HUES48 (cell line): Measurements from ENCODE around the gene NECAP2.
"Not testable (repeated sequence)": the region's sequence is repeated elsewhere in the genome, so short reads cannot be mapped to it uniquely, and the experiment has no call there.

Source experiments
- H3K27ac ChIP-seq: one replicate; pipeline ENCODE4 v1.7.0; 2013; ENCODE audit warnings: low read depth, low read length, inconsistent platforms
- H3K27me3 ChIP-seq: 2 replicates; pipeline ENCODE4 v1.6.1; 2013; ENCODE audit warnings: mild to moderate bottlenecking, low read length; ENCODE audit not compliant: control insufficient read depth, insufficient read depth
- H3K36me3 ChIP-seq: 2 replicates; pipeline ENCODE4 v1.6.1; 2013; ENCODE audit warnings: low read length; ENCODE audit not compliant: control insufficient read depth, insufficient read depth
- H3K4me1 ChIP-seq: 2 replicates; pipeline ENCODE4 v1.6.1; 2013; ENCODE audit warnings: mild to moderate bottlenecking, low read length; ENCODE audit not compliant: control insufficient read depth, insufficient read depth
- H3K4me3 ChIP-seq: 2 replicates; pipeline ENCODE4 v1.5.1; 2013; ENCODE audit warnings: mild to moderate bottlenecking, low read depth, low read length
- H3K9ac ChIP-seq: 2 replicates; pipeline ENCODE4 v1.6.1; 2013; ENCODE audit warnings: mild to moderate bottlenecking, low read depth, low read length, moderate library complexity
- H3K9me3 ChIP-seq: 2 replicates; pipeline ENCODE4 v1.6.1; 2013; ENCODE audit warnings: low read length; ENCODE audit not compliant: control insufficient read depth, insufficient read depth

Gene NECAP2

DNA sequence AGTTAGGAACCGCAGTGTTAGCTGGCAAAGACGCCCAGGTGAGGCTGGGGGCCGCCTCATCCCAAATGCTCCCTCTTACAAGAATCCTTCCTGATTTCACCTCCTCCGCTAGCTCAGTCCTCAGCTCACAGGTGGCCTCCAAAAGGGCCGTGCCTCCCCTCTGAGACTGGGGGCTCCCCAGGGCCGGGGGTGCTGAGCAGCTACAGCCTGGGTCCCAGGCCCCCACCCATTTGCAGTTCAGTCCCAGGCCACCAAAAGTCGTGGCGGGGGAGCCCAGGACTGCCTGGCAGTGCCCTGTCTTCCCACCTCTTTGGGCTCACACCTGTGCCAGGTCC, 43.9 kb downstream of the NECAP2 start:
- Histone ChIP-seq H3K27me3 (no peaks in the 10 kb centered on the region), H3K4me1 (no peaks in the 10 kb centered on the region), H3K27ac (no peak overlapping the region), H3K4me3 (no peak overlapping the region), H3K9ac (no peak overlapping the region), H3K9me3 (no peaks in the 10 kb centered on the region), H3K36me3 (peaks cover 49% of the 10 kb centered on the region)

DNA sequence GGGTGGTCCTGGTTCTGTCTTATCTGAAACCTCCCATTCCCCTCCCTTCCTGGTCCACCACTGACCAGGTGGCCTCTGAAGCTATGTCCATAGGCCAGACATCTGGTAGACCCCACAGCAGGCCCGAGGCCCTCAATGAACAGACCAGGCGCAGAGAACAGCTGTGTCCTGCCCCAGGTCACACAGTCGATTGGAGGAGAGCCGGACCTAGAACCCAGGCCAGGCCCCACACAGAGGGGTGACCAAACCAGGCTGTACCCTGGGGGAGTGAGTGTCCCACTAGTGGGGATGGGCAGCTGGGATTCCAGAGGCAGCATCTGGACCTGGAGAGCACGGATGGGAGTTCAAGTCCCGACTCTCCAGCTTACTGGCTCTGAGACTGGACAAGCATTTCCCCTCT, 44.4 kb downstream of the NECAP2 start:
- H3K36me3 ChIP-seq = peaks cover 52% of the 10 kb centered on the region
- H3K4me3 ChIP-seq = no peak overlapping the region
- no peaks in the 10 kb centered on the region for H3K27me3 ChIP-seq
- no peaks in the 10 kb centered on the region for H3K4me1 ChIP-seq
- H3K27ac ChIP-seq = no peak overlapping the region
- H3K9ac ChIP-seq = no peak overlapping the region
- H3K9me3 ChIP-seq = no peaks in the 10 kb centered on the region

DNA sequence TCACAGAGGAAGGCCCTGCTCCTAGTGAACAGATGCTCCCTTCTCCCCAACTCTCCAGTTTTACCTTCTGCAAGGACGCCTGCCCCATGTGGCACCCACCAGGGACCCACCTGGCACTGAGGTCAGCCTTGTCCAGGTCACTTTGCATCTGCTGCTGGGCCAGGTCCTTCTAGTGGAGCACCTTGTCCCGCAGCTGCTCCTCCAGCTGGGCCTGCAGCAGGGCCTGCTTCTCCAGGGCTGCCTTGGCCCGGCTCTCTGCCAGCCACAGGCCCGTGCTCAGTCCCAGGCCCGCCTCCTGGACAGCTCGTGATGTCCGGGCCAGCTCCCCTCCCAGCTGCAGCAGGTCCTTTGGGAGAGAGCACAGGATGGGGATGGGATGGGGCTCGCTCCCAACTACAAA, 45.8 kb downstream of the NECAP2 start:
- peaks cover 39% of the 10 kb centered on the region for H3K36me3 ChIP-seq
- not testable (repeated sequence) for H3K27ac ChIP-seq, H3K9me3 ChIP-seq, H3K4me1 ChIP-seq, H3K4me3 ChIP-seq, H3K9ac ChIP-seq, H3K27me3 ChIP-seq

DNA sequence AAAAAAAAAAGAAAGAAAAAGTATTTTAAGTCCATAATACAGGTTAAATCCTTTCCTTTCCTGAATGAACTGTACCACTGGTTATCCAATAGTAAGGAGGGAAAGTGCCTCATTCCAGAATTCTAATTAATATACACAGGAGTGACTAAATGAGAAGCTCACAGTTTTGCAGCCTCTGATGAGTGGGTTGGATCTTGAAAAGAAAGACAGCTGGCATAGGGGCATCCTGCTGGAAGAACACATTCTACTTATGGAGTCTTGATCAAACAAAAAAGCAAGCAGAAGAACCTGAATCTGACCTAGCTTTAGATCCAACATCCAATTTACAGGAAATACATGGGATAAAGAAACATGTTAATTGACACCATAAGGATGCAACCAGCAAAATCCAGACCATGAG, 46.5 kb downstream of the NECAP2 start:
- H3K4me1 ChIP-seq, H3K27me3 ChIP-seq, H3K9ac ChIP-seq, H3K4me3 ChIP-seq, H3K27ac ChIP-seq, H3K9me3 ChIP-seq: not testable (repeated sequence)
- H3K36me3 ChIP-seq = peaks cover 35% of the 10 kb centered on the region

DNA sequence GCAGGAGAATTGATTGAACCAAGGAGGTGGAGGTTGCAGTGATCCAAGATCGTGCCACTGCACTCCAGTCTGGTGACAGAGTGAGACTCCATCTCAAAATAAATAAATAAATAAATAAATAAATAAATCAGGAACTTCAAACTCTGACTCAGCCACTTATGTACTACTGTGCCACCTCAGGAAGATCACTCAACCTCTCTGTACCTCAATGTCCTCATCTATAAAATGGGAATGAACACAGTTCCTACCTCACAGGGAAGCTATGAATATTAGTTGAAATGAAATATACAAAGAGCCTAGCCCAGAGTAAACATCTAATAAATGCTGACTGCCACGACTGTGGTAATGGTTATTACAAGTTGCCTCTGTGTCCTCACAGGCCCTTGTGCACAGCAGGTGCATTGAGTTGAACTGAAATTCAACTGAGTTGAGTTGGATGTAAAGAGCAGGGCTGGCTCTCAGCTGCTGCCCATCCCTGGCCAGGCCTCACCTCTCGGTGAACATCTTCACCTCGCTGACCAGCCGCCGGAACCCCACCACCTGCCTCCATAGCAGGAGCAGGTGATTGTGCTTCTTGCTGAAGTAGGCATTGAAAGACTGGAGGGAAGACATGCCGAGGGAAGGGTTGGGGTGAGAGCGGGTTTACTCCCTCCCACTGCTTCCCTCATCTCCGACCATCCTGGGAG, 48.8 kb downstream of the NECAP2 start:
- peaks cover 27% of the 10 kb centered on the region for H3K36me3 ChIP-seq
- not testable (repeated sequence) for H3K27ac ChIP-seq, H3K9me3 ChIP-seq, H3K9ac ChIP-seq, H3K4me1 ChIP-seq, H3K4me3 ChIP-seq, H3K27me3 ChIP-seq

DNA sequence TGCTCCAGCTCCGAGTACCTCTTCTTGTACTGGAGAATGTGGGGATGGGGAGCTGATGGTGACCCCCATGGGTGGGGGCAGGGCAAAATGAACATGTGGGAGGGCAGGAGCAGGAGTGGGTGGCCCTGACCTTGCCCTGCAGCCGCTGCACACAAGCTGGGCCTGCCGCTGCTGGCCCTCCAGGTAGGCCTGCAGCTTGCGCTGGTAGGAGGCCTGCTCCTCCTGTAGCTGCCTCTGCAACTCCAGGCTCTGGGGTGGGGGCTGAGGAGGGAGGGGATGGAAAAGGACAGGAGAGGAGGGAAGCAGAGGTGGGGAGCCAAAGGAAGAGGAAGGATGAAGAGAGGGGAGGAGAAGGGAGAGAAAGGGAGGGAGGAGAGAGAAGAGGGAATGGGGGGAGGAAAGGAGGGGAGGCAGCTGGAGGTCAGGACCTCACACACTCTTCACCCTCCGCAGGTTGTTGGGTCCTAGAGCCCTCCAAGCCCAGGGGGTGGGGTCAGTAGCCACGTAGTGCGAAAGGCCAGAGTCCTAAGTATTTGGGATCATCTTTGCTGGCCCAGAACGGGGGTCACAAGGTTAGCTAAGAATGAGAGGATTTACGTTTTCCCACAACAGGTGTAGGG, 50.6 kb downstream of the NECAP2 start:
- Histone ChIP-seq H3K9me3 (no peaks in the 10 kb centered on the region), H3K27ac (no peak overlapping the region), H3K4me3 (no peak overlapping the region), H3K36me3 (peaks cover 9% of the 10 kb centered on the region), H3K4me1 (peaks cover 7% of the 10 kb centered on the region; the same call in 1 of the 2 replicates), H3K9ac (no peak overlapping the region), H3K27me3 (no peaks in the 10 kb centered on the region)

DNA sequence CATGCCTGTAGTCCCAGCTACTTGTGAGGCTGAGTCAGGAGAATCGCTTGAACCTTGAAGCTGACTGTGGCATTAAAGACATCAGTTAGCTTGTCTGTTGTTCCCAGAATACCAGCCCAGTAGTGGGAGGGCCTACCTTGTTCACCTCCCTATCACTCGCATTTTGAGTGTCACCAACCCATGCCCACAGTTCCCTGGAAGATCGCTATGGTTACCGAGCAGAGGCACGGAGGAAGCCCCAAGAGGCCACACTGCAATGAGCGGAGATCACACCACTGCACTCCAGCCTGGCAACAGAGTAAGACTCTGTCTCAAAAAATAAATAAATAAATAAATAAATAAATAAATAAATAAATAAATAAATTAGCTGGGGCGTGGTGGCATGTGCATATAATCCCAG, 52.4 kb downstream of the NECAP2 start:
- not testable (repeated sequence) for H3K27ac ChIP-seq, H3K9me3 ChIP-seq, H3K9ac ChIP-seq

DNA sequence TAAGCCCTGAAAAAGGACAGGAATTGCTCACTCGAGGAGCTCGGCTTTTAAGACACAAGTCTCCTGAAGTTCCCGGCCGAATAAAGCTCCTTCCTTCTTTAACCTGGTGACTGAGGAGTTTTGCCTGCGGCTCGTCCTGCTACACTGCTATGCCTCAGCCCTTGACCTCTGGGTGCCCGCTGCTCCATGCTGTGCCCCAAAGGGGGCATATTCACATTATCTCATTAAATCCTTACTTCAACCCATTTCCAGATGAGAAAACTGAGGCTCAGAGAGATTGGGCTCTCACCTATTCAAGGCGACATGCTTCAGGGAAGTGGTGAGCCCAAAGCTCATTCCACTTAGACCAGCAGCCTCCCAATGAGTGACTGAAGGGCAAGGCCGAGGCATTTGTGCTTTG, 53.2 kb downstream of the NECAP2 start:
- not testable (repeated sequence) for H3K9me3 ChIP-seq, H3K36me3 ChIP-seq, H3K27me3 ChIP-seq, H3K4me1 ChIP-seq, H3K4me3 ChIP-seq, H3K27ac ChIP-seq, H3K9ac ChIP-seq

More for the DNA sequence above, 52.4 kb downstream of the NECAP2 start:
- not testable (repeated sequence) for H3K4me3 ChIP-seq, H3K27me3 ChIP-seq, H3K36me3 ChIP-seq, H3K4me1 ChIP-seq

DNA sequence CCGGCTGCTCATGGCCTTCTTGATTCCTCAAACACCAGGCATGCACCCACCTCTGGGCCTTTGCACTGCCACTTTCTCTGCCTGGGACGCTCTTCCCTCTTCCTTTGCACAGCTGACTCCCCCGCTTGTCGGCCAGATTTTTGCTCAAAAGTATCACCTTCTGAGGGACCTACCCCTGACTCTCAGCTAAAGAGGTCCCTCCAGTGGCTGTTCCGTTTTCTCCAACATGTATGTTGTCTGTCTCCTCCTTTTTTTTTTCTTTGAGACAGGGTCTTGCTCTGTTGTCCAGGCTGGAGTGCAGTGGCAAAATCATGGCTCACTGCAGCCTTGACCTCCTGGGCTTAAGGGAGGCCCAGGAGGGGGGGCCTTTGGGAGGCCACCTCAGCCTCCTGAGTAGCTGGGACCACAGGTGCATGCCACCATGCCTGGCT, 57.0 kb downstream of the NECAP2 start:
- not testable (repeated sequence) for H3K4me3 ChIP-seq, H3K9ac ChIP-seq, H3K9me3 ChIP-seq, H3K27ac ChIP-seq, H3K36me3 ChIP-seq, H3K27me3 ChIP-seq, H3K4me1 ChIP-seq

DNA sequence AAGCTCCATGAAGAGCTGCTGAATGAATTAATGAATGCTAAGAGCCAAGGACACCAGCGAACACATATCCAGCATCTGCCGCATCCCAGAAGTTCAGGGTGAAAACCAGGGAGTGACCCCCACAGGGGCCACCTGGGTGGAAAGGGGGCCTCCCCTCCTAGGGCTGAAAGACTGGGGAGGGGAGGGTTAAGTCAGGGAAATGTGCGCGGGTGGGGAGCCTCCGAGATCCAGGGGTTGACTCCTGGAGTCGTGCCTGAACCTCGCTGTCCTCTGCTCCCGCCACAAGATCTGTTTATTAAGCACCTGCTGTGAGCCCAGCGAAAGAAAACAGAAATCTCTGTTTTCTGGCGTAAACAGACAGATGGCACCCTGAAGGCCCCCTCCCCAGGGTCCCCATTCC, 57.5 kb downstream of the NECAP2 start:
- not testable (repeated sequence) for H3K9ac ChIP-seq

DNA sequence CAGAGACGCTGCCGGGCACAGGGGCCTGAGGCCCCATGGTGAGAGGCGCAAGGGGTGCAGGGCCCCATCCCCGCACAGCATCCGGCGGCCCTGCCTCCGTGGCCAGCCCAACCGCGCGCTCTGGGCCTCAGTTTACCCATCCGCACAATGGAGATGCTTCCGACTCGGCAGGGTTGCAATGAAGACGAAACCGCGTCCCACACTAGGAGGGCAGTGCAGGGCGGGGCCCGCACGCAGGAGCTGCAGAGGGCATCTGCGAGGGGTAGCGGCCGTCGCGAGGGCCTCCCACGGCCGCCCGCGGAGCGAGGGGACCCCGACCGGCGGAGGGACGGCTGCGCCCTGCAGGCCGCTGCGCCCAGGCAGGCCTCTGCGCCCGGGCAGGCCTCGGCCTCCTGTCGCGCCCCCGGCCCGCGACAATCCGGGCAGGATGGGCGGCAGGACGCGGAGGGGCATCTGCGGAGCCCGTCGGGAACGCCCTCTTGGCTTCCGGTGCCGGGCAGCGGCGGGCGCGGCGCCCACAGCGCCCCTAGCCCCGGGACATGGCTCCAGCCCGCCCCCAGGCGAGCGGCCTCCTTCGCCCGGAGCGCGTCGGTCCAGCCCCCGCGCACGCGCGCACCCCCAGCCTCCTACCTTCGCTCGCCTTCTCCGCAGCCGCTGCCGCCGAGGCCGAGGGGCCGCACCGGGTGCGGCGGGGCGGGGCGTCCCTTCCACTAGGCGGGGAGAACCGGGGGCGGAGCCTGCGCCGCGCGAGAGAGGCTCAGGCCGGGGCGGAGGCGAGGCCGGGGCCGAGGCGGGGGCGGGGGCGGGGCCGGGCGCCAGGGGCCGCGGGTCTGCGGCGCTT, 58.3 kb downstream of the NECAP2 start:
- H3K36me3 ChIP-seq = no peaks in the 10 kb centered on the region
- H3K27me3 ChIP-seq = no peaks in the 10 kb centered on the region
- H3K9me3 ChIP-seq = no peaks in the 10 kb centered on the region
- H3K4me3 ChIP-seq = peak overlapping the region; percentile 85
- H3K27ac ChIP-seq = peak overlapping the region; percentile 85
- no peaks in the 10 kb centered on the region for H3K4me1 ChIP-seq
- H3K9ac ChIP-seq = peak overlapping the region; percentile 72; the same call in 1 of the 2 replicates

More for the DNA sequence above, 57.5 kb downstream of the NECAP2 start:
- H3K9me3 ChIP-seq, H3K27me3 ChIP-seq, H3K27ac ChIP-seq, H3K4me1 ChIP-seq, H3K36me3 ChIP-seq: not testable (repeated sequence)
- peak overlapping the region; percentile 78 for H3K4me3 ChIP-seq
